Measurements from ENCODE around the gene KRT6C.
"Not testable (repeated sequence)": the region's sequence is repeated elsewhere in the genome, so short reads cannot be mapped to it uniquely, and the experiment has no call there.

KRT6C gene

DNA sequence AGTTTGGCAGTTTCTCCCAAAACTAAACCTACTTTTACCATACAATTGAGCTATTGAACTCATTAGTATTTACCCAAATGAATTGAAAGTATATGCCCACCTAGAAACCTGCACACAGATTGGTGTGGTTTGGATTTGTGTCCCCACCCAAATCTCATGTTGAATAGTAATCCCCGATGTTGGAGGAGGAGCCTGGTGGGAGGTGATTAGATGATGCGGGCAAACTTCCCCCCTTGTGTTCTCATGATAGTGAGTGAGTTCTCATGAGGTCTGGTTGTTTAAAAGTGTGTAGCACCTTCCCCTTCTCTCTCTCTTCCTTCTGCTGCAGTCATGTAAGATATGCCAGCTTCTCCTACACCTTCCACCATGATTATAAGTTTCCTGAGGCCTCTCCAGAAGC is 4.0 kb upstream of the KRT6C start:
- Histone ChIP-seq H3K4me3 (ENCODE audit: low read length) (no peak overlapping the region), H3K36me3 (ENCODE audit: control insufficient read depth, insufficient read depth, low read length) (no peaks in the 10 kb centered on the region), H3K9ac (ENCODE audit: low read length) (no peak overlapping the region), H3K27me3 (ENCODE audit: control insufficient read depth, insufficient read depth, low read length) (no peaks in the 10 kb centered on the region), H3K4me1 (ENCODE audit: control insufficient read depth, insufficient read depth, low read length) (no peaks in the 10 kb centered on the region), H3K9me3 (ENCODE audit: control insufficient read depth, low read length) (no peaks in the 10 kb centered on the region)

DNA sequence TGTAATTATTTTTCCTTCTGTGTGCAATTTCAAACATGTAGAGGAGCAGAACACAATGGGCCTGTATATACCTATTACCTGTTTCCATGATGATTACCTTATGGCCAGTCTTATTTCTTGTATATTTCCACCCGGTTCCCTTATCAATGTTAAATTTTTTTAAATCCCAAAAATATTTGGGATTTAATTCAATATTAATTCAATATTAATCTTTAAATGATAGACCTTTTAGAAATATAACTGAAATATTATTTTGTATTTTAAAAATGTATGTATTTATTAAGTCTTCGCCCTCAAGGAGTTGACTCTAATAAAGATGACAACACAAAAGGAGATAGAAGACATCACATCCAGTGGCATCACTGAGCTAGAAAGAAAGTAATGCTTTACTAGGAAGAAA is 607 bp upstream of the KRT6C start:
- no peak overlapping the region for H3K9ac ChIP-seq (ENCODE audit: low read length)

DNA sequence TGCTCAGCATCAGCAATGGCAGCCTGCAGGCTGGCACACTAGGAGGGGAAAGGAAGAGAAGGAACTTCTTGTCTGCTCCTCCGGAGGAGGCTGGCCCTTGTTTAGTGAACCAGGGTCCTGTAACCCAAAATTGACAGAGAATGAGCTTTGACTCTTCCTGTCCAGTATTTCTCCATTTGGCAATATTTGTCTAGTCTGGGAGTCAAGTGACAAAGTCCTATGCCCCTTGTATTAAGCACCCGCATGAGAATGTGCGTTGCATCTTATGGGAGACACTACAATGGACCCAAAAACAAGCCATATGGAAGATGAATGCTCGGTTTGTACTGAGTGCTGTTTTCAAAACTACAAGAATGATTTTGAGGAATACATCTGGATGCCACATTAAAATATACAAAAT is 3.8 kb downstream of the KRT6C start:
- Histone ChIP-seq H3K9me3 (ENCODE audit: control insufficient read depth, low read length) (no peaks in the 10 kb centered on the region), H3K4me1 (ENCODE audit: control insufficient read depth, insufficient read depth, low read length) (no peaks in the 10 kb centered on the region), H3K9ac (ENCODE audit: low read length) (no peak overlapping the region), H3K4me3 (ENCODE audit: low read length) (no peak overlapping the region), H3K36me3 (ENCODE audit: control insufficient read depth, insufficient read depth, low read length) (no peaks in the 10 kb centered on the region), H3K27me3 (ENCODE audit: control insufficient read depth, insufficient read depth, low read length) (no peaks in the 10 kb centered on the region)

More for the DNA sequence above, 607 bp upstream of the KRT6C start:
- no peak overlapping the region for H3K4me3 ChIP-seq (ENCODE audit: low read length)
- H3K9me3 ChIP-seq (ENCODE audit: control insufficient read depth, low read length): no peaks in the 10 kb centered on the region
- no peaks in the 10 kb centered on the region for H3K36me3 ChIP-seq (ENCODE audit: control insufficient read depth, insufficient read depth, low read length)
- no peaks in the 10 kb centered on the region for H3K4me1 ChIP-seq (ENCODE audit: control insufficient read depth, insufficient read depth, low read length)
- no peaks in the 10 kb centered on the region for H3K27me3 ChIP-seq (ENCODE audit: control insufficient read depth, insufficient read depth, low read length)

DNA sequence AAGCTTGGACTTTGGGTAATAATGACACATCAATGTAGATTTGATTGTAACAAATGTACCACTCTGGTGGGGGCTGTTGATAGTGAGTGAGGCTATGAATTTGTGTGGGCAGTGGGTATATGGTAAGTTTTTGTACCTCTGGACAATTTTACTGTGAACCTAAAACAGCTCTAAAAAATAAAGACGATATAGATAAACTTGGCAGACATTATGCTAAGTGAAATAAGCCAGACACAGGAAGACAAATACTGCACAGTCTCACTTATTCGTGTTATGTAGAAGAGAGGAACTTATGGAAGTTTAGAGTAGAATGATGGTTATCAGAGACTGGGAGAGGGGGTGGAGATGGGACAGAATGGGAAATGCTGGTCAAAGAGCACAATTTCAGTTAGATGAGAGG is 8.7 kb downstream of the KRT6C start:
- Histone ChIP-seq H3K4me3 (ENCODE audit: low read length) (no peak overlapping the region), H3K4me1 (ENCODE audit: control insufficient read depth, insufficient read depth, low read length) (no peaks in the 10 kb centered on the region), H3K27me3 (ENCODE audit: control insufficient read depth, insufficient read depth, low read length) (no peaks in the 10 kb centered on the region), H3K9ac (ENCODE audit: low read length) (no peak overlapping the region), H3K36me3 (ENCODE audit: control insufficient read depth, insufficient read depth, low read length) (no peaks in the 10 kb centered on the region), H3K9me3 (ENCODE audit: control insufficient read depth, low read length) (no peaks in the 10 kb centered on the region)

DNA sequence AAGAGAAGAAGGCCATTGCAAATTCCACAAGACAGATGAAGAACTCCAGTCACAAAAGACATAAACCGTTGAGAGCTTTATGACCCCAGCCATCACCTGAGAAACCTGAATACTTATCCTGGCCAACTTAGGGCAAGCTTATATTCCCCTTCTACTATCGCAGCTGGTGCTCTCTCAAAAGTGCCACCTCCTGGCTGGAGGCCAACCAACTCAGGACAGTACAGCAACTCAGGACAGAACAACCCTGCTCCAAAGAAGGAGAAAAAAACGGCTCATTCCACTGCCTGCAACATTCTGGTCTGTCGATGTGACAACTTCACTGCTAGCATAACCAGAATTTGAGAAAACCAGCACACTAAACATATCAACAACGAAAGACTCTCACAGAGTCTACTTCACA is 11.9 kb downstream of the KRT6C start:
- H3K4me1 ChIP-seq (ENCODE audit: control insufficient read depth, insufficient read depth, low read length): no peaks in the 10 kb centered on the region
- no peaks in the 10 kb centered on the region for H3K9me3 ChIP-seq (ENCODE audit: control insufficient read depth, low read length)
- H3K27me3 ChIP-seq (ENCODE audit: control insufficient read depth, insufficient read depth, low read length): no peaks in the 10 kb centered on the region
- no peak overlapping the region for H3K9ac ChIP-seq (ENCODE audit: low read length)
- H3K4me3 ChIP-seq (ENCODE audit: low read length): no peak overlapping the region
- no peaks in the 10 kb centered on the region for H3K36me3 ChIP-seq (ENCODE audit: control insufficient read depth, insufficient read depth, low read length)

DNA sequence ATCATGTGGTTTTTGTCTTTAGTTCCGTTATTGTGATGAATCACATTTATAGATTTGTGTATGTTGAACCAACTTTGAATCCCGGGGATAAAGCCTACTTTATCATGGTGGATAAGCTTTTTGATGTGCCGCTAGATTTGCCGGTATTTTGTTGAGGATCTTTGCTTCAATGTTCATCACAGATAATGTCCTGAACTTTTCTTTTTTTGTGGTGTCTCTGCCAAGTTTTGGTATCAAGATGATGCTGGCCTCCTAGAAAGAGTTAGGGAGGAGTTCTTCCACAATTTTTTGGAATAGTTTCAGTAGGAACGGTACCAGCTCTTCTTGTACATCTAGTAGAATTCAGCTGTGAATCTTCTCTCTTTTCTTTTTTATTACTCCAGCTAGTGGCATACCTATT is 14.7 kb downstream of the KRT6C start:
- no peaks in the 10 kb centered on the region for H3K27me3 ChIP-seq (ENCODE audit: control insufficient read depth, insufficient read depth, low read length)
- no peaks in the 10 kb centered on the region for H3K9me3 ChIP-seq (ENCODE audit: control insufficient read depth, low read length)
- H3K4me1 ChIP-seq (ENCODE audit: control insufficient read depth, insufficient read depth, low read length): no peaks in the 10 kb centered on the region
- H3K4me3 ChIP-seq (ENCODE audit: low read length): no peak overlapping the region
- no peaks in the 10 kb centered on the region for H3K36me3 ChIP-seq (ENCODE audit: control insufficient read depth, insufficient read depth, low read length)
- no peak overlapping the region for H3K9ac ChIP-seq (ENCODE audit: low read length)

DNA sequence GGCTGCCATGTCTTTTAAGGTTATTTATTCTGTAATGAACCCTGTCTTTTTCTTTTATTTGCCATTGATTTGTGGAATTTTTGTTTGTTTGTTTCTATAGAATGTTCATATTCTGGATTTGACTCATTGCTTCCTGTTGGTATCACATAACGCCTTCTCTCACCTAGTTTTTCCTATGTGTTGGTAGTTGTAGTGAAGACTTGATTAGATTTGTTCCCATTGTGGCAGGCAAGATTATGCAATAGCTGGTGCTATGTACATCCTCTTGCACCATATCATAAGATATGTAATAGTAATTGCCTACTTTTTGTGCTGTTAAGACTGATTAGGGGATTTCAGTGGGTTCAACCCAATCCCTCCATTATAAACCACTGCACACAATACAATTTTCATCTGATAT is 17.8 kb downstream of the KRT6C start:
- Histone ChIP-seq H3K27me3 (ENCODE audit: control insufficient read depth, insufficient read depth, low read length) (no peaks in the 10 kb centered on the region), H3K9me3 (ENCODE audit: control insufficient read depth, low read length) (no peaks in the 10 kb centered on the region), H3K4me1 (ENCODE audit: control insufficient read depth, insufficient read depth, low read length) (peaks cover 3% of the 10 kb centered on the region), H3K4me3 (ENCODE audit: low read length) (no peak overlapping the region), H3K9ac (ENCODE audit: low read length) (no peak overlapping the region), H3K36me3 (ENCODE audit: control insufficient read depth, insufficient read depth, low read length) (no peaks in the 10 kb centered on the region)

DNA sequence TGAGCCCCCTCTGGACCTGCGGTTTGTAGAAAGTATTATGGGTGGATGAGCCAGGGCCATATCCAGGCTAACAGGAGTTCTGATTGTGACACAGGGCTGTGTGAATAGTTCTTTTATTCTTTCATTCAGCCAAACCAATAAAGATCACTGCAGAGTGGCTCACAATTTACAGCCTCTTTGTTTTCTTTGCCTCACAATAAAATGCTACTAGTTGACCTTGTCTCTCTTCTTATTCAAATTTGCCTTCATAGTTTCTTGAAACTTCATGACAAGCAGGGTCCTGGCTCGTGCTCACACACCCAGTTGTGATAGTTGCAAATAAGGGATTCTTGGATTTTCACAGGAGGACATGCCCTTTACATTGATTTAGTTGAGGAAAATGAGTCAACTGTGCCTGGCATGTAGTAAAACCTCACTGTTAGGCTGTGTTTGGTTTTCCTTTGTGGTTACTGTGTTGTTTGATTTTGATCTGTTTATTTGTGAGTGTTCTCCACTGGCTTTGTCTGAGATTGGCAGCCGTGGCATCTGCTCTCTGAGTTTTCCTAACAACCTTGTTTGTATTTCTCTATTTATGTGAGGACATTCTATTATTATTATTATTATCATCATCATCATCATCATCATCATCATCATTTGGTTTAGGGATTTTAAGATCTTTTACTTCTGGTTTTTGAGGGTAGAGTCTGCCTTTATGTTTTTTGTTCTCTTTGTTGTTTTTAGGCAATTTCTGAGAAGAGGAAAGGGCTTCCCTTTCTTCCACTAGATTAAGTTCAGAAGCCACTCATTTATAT is 19.0 kb downstream of the KRT6C start:
- H3K36me3 ChIP-seq (ENCODE audit: control insufficient read depth, insufficient read depth, low read length): no peaks in the 10 kb centered on the region
- H3K9me3 ChIP-seq (ENCODE audit: control insufficient read depth, low read length): no peaks in the 10 kb centered on the region
- H3K4me1 ChIP-seq (ENCODE audit: control insufficient read depth, insufficient read depth, low read length): peaks cover 3% of the 10 kb centered on the region
- H3K27me3 ChIP-seq (ENCODE audit: control insufficient read depth, insufficient read depth, low read length): no peaks in the 10 kb centered on the region
- no peak overlapping the region for H3K9ac ChIP-seq (ENCODE audit: low read length)
- H3K4me3 ChIP-seq (ENCODE audit: low read length): no peak overlapping the region

DNA sequence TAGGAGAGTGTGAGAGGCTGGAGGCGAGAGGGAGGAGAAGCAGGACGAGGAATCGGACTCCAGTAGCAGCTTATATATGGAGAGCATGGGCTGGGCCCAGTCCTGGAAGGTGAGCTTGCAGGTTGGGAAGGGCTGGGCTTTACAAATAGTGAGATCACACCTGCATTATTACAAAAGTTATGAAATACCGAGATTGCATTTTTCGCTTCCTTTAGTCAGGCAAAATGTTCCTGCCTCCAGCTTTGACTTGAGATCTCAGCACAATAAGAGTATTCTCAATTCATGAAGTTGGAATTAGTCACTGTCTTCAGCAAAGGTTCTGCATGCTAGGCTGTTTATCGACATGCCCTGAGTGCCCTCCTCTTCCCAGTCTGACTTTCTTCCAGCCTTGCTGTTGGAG is 21.5 kb downstream of the KRT6C start, which contains the start of gene KRT6B:
Gene KRT6B, minus strand, starts transcription at position 46 of the 400 bp plus-strand sequence. CDS start 68 bp downstream, outside the sequence.
- Histone ChIP-seq H3K9ac (ENCODE audit: low read length) (no peak within 1 kb of the TSS), H3K36me3 (ENCODE audit: control insufficient read depth, insufficient read depth, low read length) (no peaks in the 10 kb centered on the region), H3K4me3 (ENCODE audit: low read length) (no peak within 1 kb of the TSS), H3K9me3 (ENCODE audit: control insufficient read depth, low read length) (no peaks in the 10 kb centered on the region), H3K27me3 (ENCODE audit: control insufficient read depth, insufficient read depth, low read length) (no peaks in the 10 kb centered on the region), H3K4me1 (ENCODE audit: control insufficient read depth, insufficient read depth, low read length) (peaks cover 3% of the 10 kb centered on the region)

DNA sequence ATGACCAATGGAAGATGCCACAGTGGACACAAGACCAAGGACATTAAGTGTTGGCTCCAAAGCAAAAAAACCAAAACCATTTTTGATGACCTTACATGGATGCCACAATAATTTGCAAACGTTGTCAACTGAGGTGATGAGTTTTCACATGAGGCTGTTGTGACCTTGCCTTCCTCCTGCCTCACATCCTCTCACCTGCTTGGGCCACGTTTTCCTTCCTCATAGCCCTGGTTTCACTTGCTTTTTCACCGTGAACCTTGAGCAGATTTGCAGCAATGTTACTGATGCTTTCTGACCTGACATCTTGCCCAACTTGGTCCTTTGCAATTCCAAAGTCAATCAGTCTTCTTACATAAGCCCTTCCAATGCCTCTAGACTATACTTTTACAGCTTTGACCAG is 25.4 kb downstream of the KRT6C start:
- H3K4me1 ChIP-seq (ENCODE audit: control insufficient read depth, insufficient read depth, low read length): peaks cover 8% of the 10 kb centered on the region
- no peaks in the 10 kb centered on the region for H3K27me3 ChIP-seq (ENCODE audit: control insufficient read depth, insufficient read depth, low read length)
- H3K9ac ChIP-seq (ENCODE audit: low read length): no peak overlapping the region
- no peaks in the 10 kb centered on the region for H3K36me3 ChIP-seq (ENCODE audit: control insufficient read depth, insufficient read depth, low read length)
- no peak overlapping the region for H3K4me3 ChIP-seq (ENCODE audit: low read length)
- no peaks in the 10 kb centered on the region for H3K9me3 ChIP-seq (ENCODE audit: control insufficient read depth, low read length)

DNA sequence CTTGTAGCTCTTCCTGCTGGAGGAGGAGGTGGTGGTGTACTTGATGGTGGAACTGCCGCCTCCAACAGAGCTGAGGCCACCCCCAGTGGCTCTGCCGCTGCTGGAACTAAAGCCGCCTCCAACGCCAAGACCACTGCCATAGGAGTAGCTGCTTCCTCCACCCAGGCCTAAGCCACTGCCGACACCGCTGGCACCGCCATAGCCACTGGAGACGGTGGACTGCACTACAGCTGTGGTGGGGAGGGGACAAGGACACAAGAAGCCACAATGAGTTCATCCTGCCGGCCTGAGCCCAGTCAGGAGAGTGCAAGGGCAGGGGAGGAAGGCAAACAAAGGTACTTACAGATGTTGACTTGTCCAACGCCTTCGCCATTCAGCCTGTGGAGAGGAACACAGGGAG is 26.4 kb downstream of the KRT6C start:
- H3K4me3 ChIP-seq (ENCODE audit: low read length); H3K27me3 ChIP-seq (ENCODE audit: control insufficient read depth, insufficient read depth, low read length); H3K36me3 ChIP-seq (ENCODE audit: control insufficient read depth, insufficient read depth, low read length); H3K9me3 ChIP-seq (ENCODE audit: control insufficient read depth, low read length); H3K9ac ChIP-seq (ENCODE audit: low read length); H3K4me1 ChIP-seq (ENCODE audit: control insufficient read depth, insufficient read depth, low read length): not testable (repeated sequence)

DNA sequence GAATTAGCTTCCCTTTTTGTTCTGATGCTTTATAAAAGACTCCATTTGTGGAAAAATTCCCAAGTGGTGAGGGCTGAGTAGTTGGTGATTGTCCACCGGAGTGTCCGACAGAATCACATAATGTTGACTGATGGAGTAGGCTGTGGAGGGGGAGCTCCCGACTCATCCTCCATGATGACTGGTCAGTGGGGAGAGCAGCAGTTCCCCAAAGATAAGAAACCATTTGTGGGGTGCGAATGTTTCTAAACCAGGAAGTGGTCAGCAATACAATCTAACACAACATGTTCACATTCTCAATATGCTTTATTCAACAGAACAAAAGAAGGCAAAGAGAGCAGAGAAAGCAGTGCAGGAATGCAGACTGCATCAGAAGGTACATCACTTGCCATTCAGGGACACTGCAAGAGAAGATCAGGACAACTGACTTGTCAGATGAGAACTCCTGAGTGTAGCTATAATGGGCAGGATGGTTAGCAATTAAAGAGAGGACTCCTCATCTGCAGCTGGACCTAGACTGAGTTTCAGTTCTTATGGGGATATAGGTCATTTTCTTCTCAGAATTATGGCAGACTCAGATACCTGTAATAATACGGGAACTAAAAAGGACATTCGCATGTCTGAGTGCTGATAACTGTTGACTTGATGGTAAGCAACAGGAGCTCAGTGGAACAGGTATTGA is 27.1 kb downstream of the KRT6C start:
- H3K36me3 ChIP-seq (ENCODE audit: control insufficient read depth, insufficient read depth, low read length): no peaks in the 10 kb centered on the region
- H3K27me3 ChIP-seq (ENCODE audit: control insufficient read depth, insufficient read depth, low read length): no peaks in the 10 kb centered on the region
- peaks cover 6% of the 10 kb centered on the region for H3K4me1 ChIP-seq (ENCODE audit: control insufficient read depth, insufficient read depth, low read length)
- no peaks in the 10 kb centered on the region for H3K9me3 ChIP-seq (ENCODE audit: control insufficient read depth, low read length)
- no peak overlapping the region for H3K9ac ChIP-seq (ENCODE audit: low read length)
- H3K4me3 ChIP-seq (ENCODE audit: low read length): no peak overlapping the region

Measured in mucosa of stomach (tissue), 1 donor.